ENCODE results near the gene TOM1L2.

DNA sequence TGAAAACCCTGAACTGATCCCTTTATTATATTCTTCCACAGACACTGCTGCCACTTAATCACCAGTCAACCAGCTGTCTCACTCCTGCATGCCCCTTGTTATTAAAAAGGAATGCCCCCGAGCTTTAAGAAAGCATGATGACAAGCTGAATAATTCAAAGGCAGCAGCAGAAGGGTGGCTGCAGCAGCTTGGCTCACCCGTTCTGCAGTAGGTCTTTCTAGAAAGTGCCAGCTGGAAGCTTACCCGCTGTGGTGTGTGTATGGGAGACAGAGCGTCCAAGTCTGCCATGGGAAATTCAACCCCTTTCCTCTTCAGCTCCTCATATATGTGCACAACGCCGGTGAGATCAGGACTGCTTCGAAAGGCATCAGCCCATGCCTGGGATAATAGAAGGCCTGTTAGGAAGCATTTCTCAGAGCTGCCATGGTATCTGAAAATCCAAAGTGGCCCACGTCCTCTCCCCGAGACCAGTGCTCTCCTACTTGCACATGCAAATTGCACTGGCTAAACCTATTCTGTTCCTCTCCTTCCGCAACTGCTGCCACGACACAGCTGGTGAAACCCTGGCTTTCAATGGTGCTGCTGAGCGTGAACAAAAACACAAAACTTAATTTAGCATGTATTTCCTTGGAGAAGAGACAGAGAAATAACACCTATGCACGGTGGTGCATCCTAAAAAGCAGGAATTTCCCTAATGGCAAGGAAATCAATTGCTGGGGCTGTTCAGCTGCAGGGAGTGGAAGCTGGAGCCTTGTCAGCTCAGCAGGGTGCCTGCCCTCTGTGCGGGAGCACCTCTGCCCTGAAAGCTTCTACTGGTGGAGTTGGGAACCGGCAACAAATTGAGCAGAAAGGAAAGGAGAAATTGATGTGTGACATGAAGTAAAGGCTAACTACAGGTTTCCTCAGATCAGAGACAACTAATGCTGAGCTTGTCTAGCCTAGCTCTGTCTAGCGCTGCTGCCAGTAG is 87.5 kb downstream of the TOM1L2 start:
- TF ChIP-seq EZH2 (optimal IDR thresholded peaks at IDR 0.05; ENCODE audit: low read depth, low read length): no peak
- TF ChIP-seq, protein P1, sequence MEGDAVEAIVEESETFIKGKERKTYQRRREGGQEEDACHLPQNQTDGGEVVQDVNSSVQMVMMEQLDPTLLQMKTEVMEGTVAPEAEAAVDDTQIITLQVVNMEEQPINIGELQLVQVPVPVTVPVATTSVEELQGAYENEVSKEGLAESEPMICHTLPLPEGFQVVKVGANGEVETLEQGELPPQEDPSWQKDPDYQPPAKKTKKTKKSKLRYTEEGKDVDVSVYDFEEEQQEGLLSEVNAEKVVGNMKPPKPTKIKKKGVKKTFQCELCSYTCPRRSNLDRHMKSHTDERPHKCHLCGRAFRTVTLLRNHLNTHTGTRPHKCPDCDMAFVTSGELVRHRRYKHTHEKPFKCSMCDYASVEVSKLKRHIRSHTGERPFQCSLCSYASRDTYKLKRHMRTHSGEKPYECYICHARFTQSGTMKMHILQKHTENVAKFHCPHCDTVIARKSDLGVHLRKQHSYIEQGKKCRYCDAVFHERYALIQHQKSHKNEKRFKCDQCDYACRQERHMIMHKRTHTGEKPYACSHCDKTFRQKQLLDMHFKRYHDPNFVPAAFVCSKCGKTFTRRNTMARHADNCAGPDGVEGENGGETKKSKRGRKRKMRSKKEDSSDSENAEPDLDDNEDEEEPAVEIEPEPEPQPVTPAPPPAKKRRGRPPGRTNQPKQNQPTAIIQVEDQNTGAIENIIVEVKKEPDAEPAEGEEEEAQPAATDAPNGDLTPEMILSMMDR (IDR thresholded peaks at IDR 0.05; ENCODE audit: low read length): no peak

Measured in MM.1S (cell line).